HG03045 (cell line): ENCODE measurements around the gene MITF.
"Not testable (repeated sequence)": the region's sequence is repeated elsewhere in the genome, so short reads cannot be mapped to it uniquely, and the experiment has no call there.

Experiments
- ATAC-seq: cut with Tn5 transposase; IDR thresholded peaks from one replicate; pipeline ENCODE4 v1.9.1; 2021; ENCODE audit warnings: mild to moderate bottlenecking, moderate library complexity; ENCODE audit not compliant: unreplicated experiment

Gene MITF

GRCh38 chr3:69785769-69786320, 46.6 kb downstream of the MITF start:
- no peak for ATAC-seq

GRCh38 chr3:69786854-69787253, 47.6 kb downstream of the MITF start:
- ATAC-seq: no peak

- ATAC-seq: no peak
Measured at GRCh38 chr3:69787436-69788168, 48.3 kb downstream of the MITF start.

GRCh38 chr3:69791106-69791505, 51.8 kb downstream of the MITF start:
- no peak for ATAC-seq

- no peak for ATAC-seq
Measured at GRCh38 chr3:69791919-69792399, 52.7 kb downstream of the MITF start.

GRCh38 chr3:69796126-69796525, 56.9 kb downstream of the MITF start:
- not testable (repeated sequence) for ATAC-seq

- no peak for ATAC-seq
Measured at GRCh38 chr3:69803681-69804270, 64.5 kb downstream of the MITF start.

GRCh38 chr3:69805491-69805890, 66.2 kb downstream of the MITF start:
- no peak for ATAC-seq

- ATAC-seq: no peak
Measured at GRCh38 chr3:69806735-69807438, 67.6 kb downstream of the MITF start.

- ATAC-seq: no peak
Measured at GRCh38 chr3:69807674-69808073, 68.4 kb downstream of the MITF start.

- ATAC-seq: no peak
Measured at GRCh38 chr3:69809076-69809835, 70.0 kb downstream of the MITF start.

- ATAC-seq: no peak
Measured at GRCh38 chr3:69811452-69812401, 72.5 kb downstream of the MITF start.

GRCh38 chr3:69815970-69816369, 76.7 kb downstream of the MITF start:
- no peak for ATAC-seq

- no peak for ATAC-seq
Measured at GRCh38 chr3:69817988-69818387, 78.7 kb downstream of the MITF start.

- ATAC-seq: no peak
Measured at GRCh38 chr3:69819282-69819681, 80.0 kb downstream of the MITF start.

GRCh38 chr3:69821133-69821532, 81.9 kb downstream of the MITF start:
- no peak for ATAC-seq

GRCh38 chr3:69823743-69824142, 84.5 kb downstream of the MITF start:
- no peak for ATAC-seq

GRCh38 chr3:69825446-69825845, 86.2 kb downstream of the MITF start:
- no peak for ATAC-seq

GRCh38 chr3:69827127-69827526, 87.9 kb downstream of the MITF start:
- ATAC-seq: no peak

- ATAC-seq: no peak
Measured at GRCh38 chr3:69828817-69829216, 89.6 kb downstream of the MITF start.
